NT2/D1 (cell line): ENCODE measurements around the gene RPTOR.

Source experiments
- DNase-seq: peaks from one replicate; pipeline ENCODE4 v3.0.0-alpha.2; 2011; ENCODE audit warnings: low read depth, low spot score
- H3K27me3 ChIP-seq: 2 replicates; pipeline ENCODE4 v1.6.0; 2011; ENCODE audit warnings: mild to moderate bottlenecking; ENCODE audit not compliant: insufficient read length, insufficient read depth
- H3K36me3 ChIP-seq: 2 replicates; pipeline ENCODE4 v1.6.1; 2011; ENCODE audit warnings: mild to moderate bottlenecking, low read length, mixed read lengths; ENCODE audit not compliant: insufficient read depth, insufficient read length
- H3K4me1 ChIP-seq: 2 replicates; pipeline ENCODE4 v1.5.1; 2011; ENCODE audit not compliant: insufficient read depth, insufficient read length
- H3K4me3 ChIP-seq: 2 replicates; pipeline ENCODE4 v1.5.1; 2011; ENCODE audit warnings: low read depth; ENCODE audit not compliant: insufficient read length
- H3K9ac ChIP-seq: 2 replicates; pipeline ENCODE4 v1.6.0; 2011; ENCODE audit warnings: low read depth; ENCODE audit not compliant: insufficient read length
- H3K9me3 ChIP-seq: 2 replicates; pipeline ENCODE4 v1.5.1; 2011; ENCODE audit warnings: mild to moderate bottlenecking, low read length; ENCODE audit not compliant: insufficient read depth
- SUZ12 ChIP-seq: IDR thresholded peaks from 2 replicates; pipeline ENCODE4 v1.6.1; 2011; ENCODE audit not compliant: insufficient read length, insufficient read depth; ENCODE audit errors: extremely low read depth
- YY1 ChIP-seq: IDR thresholded peaks from 2 replicates; pipeline ENCODE4 v1.6.1; 2011; ENCODE audit not compliant: insufficient read length, insufficient read depth
- ZNF274 ChIP-seq: IDR thresholded peaks from 2 replicates; pipeline ENCODE4 v1.6.1; 2011; ENCODE audit warnings: mild to moderate bottlenecking, low read depth, low read length

Gene RPTOR

DNA sequence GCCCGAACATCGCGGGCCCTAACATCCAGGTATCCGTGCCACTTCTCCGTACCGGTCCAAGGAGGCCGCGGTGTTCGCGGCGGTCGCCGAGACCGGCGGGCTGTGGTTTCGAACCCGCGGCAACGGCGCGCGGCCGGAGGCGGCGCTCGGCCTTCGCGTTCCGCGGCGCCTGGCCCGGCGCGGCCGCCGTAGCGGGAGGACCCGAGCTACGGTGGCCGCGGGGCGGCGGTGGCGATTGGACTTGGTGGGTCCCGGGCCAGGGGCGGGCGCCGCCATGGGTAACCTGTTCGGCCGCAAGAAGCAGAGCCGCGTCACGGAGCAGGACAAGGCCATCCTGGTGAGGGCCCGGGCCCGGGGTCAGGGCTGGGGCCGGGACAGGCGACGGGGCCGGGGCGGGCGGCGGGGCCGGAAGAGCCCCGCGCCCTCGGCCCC is 447.0 kb downstream of the RPTOR start, which contains the start of gene CHMP6:
CHMP6 (plus strand) TSS at position 197 of the 432 bp plus-strand sequence; CDS start at position 275, 78 bp downstream.
- H3K9ac ChIP-seq: peak within 1 kb of the TSS; percentile 82
- H3K36me3 ChIP-seq: peaks cover 21% of the 10 kb centered on the region
- peaks cover 37% of the 10 kb centered on the region for H3K27me3 ChIP-seq
- peaks cover 10% of the 10 kb centered on the region for H3K4me1 ChIP-seq
- no peaks in the 10 kb centered on the region; the same call in 1 of the 2 replicates for H3K9me3 ChIP-seq
- DNase-seq: peak; percentile 65
- TF ChIP-seq SUZ12 (no peak), ZNF274 (no peak), YY1 (no peak)
- H3K4me3 ChIP-seq: peak within 1 kb of the TSS; percentile 76

DNA sequence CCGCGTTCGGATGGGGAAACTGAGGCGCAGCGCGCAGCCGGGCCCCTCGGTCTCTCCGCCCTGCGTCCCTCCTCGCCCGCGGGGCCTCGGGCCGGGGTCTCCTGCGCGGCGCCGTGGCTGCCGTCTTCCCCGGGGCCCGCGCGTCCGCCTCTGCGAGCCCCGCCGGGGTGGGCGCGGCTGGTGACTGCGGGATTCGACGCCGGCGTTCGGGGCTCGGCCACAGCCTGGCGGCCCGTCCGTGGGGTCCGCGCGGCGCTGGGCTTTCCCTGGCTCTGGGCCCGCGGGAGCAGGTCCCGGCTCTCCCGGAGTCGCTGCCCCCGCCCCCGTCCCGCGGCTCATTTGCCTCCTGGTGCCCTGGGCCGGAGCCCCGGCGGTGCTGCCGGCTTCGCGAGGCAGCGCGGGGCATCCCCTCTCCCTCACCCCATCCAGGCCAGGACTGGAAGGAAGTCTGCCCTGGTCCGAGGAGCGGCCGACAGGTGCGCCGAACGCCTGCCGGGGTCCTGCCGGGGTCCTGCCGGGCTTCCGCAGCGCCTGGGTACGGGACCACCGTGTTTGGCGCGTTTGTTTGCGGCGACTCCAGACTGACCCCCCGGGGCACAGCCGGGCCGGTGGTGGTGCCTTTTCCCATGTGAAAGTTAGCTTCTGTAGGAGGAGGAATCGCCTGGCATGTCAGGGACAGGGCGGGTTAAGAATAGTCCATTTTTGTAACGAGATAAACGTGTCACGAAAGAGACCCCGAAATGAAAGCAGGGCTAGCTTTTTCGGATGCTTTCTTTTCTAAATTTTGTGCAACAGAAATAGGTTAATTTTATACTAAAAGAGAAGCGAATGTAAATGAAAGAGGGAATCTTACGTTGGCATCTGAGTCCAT is 447.7 kb downstream of the RPTOR start:
- H3K36me3 ChIP-seq: peaks cover 28% of the 10 kb centered on the region
- TF ChIP-seq ZNF274: no peak
- TF ChIP-seq YY1: no peak
- peak; percentile 74 for TF ChIP-seq SUZ12
- no peak for DNase-seq
- H3K9ac ChIP-seq: peak overlapping the region; percentile 82
- H3K27me3 ChIP-seq: peaks cover 37% of the 10 kb centered on the region
- peaks cover 10% of the 10 kb centered on the region for H3K4me1 ChIP-seq
- H3K9me3 ChIP-seq: no peaks in the 10 kb centered on the region; the same call in 1 of the 2 replicates
- peak overlapping the region; percentile 76 for H3K4me3 ChIP-seq

- DNase-seq: no peak
- TF ChIP-seq ZNF274: no peak
- no peak for TF ChIP-seq YY1
- no peak for TF ChIP-seq SUZ12
- Histone ChIP-seq H3K9ac (peak overlapping the region; percentile 82), H3K4me1 (peaks cover 10% of the 10 kb centered on the region), H3K9me3 (no peaks in the 10 kb centered on the region; the same call in 1 of the 2 replicates), H3K27me3 (peaks cover 37% of the 10 kb centered on the region), H3K36me3 (peaks cover 35% of the 10 kb centered on the region), H3K4me3 (peak overlapping the region; percentile 76)
These were observed 448.4 kb downstream of the RPTOR start for GRCh38 chr17:80992948-80993624.

DNA sequence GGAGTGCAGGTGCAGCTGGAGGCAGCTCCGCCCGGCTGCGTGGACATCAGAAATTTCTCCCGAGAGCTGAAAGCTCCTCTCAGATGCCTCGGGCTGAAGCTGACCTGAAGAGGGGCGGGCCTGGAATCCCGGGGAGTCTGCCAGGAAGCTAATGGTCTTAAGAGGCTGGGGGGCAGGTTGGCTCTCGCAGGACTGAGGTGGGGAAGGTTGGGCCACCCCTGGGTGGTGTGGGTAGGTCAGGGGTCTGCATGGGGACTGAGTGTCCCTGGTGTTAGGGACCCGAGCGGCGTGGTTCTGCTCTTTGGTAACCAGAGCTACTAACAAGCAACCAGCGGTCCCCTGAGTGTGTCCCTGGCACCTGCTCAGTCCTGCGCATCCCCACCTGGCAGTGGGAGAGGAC is 450.5 kb downstream of the RPTOR start:
- Histone ChIP-seq H3K4me1 (peaks cover 7% of the 10 kb centered on the region), H3K27me3 (peaks cover 30% of the 10 kb centered on the region), H3K9ac (no peak overlapping the region), H3K4me3 (no peak overlapping the region), H3K9me3 (no peaks in the 10 kb centered on the region), H3K36me3 (peaks cover 56% of the 10 kb centered on the region)
- TF ChIP-seq YY1: no peak
- no peak for TF ChIP-seq SUZ12
- no peak for TF ChIP-seq ZNF274
- no peak for DNase-seq

- Histone ChIP-seq H3K27me3 (peaks cover 19% of the 10 kb centered on the region), H3K9ac (no peak overlapping the region), H3K4me1 (peaks cover 6% of the 10 kb centered on the region), H3K36me3 (peaks cover 63% of the 10 kb centered on the region), H3K9me3 (no peaks in the 10 kb centered on the region), H3K4me3 (no peak overlapping the region)
- no peak for TF ChIP-seq SUZ12
- no peak for TF ChIP-seq YY1
- no peak for DNase-seq
These were observed 452.0 kb downstream of the RPTOR start for GRCh38 chr17:80996422-80997305.

- DNase-seq: no peak
- Histone ChIP-seq H3K4me3 (no peak overlapping the region), H3K36me3 (peaks cover 63% of the 10 kb centered on the region), H3K9me3 (no peaks in the 10 kb centered on the region), H3K27me3 (peaks cover 10% of the 10 kb centered on the region), H3K9ac (no peak overlapping the region), H3K4me1 (peaks cover 6% of the 10 kb centered on the region)
- TF ChIP-seq YY1 (no peak), ZNF274 (no peak), SUZ12 (no peak)
These were observed 452.9 kb downstream of the RPTOR start for GRCh38 chr17:80997424-80998117.
